LNCAP (cell line): ENCODE measurements around the gene TTC3.

ENCODE experiments used
- CTCF ChIP-seq: fragments of 450-650 bp; IDR thresholded peaks from 2 replicates; pipeline ENCODE4 v1.5.1; 2017; ENCODE audit warnings: mild to moderate bottlenecking

Gene TTC3

DNA sequence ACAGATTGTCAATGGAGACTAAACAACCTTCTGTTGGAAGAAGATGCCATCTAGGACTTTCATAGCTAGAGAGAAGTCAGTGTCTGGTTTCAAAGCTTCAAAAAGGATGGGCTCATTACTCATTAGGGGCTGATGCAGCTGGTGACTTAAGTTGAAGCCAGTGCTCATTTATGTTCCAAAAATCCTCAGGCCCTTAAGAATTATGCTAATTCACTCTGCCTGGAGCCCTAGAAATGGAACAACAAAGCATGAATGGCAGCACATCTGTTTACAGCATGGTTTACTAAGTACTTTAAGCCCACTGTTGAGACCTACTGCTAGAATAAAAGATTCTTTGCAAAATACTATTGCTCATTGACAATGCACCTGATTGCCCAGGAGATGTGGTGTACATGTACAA is 63.7 kb downstream of the TTC3 start:
- no peak for TF ChIP-seq CTCF

- TF ChIP-seq CTCF, result no peak
Measured at GRCh38 chr21:37139154-37139553, 66.1 kb downstream of the TTC3 start.

DNA sequence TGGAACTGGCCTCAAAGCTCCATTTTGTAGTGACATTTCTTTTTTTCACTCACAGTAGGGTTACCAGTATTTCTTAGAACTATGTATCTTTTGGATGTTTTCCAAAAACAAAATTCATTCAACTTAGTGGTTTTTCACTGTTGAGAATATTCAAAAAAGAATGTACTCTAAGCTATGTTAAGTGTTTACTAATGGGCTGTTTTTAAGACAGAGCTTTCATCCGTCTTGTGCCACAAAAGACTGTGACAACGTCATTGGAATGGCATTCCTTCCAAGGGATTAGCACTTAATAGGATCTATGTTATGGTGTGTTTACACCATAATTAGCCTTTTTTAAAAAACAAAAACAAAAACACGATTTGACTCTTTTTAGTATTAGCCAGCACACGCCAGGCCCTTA is 66.8 kb downstream of the TTC3 start:
- TF ChIP-seq CTCF, result no peak

GRCh38 chr21:37145635-37146111 is 72.6 kb downstream of the TTC3 start:
- no peak for TF ChIP-seq CTCF

DNA sequence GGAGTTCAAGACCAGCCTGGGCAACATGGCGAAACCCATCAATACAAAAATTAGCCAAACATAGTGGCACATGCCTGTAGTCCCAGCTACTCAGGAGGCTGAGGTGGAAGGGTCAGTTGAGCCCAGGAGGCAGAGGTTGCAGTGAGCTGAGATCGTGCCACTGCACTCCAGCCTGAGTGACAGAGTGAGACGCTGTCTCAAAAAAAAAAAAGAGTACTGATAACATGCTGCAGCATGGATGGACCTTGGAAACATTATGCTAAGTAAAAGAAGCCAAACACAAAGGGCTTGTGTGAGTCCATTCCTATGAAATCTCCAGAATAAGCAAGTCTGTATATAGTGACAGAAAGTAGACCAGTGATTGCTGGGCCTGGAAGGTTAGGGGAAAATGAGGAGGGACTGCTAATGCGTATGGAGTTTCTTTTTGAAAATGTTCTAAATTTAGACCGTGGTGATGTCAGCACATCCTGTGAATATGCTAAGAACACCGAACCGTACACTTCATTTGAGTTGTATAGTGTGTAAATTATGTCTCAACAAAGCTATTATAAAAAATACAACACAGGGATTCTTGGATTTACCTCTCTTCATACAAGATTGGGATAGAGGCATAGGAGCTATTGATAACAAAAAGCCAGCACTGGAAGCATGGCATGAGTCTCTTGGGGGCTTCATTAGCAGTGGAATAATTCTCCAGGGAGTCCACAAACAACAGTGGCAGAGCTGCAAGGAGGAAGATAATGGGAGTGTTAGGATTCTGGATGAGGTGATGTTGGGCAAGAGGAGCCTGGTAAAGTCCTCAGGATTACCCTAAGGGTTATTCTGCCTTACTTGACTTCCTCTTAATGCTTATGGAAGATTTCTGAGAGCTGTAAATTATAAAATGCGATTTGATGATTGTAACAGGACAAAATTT is 73.5 kb downstream of the TTC3 start:
- TF ChIP-seq CTCF, result no peak

- no peak for TF ChIP-seq CTCF
Measured at GRCh38 chr21:37149411-37149810, 76.4 kb downstream of the TTC3 start.

DNA sequence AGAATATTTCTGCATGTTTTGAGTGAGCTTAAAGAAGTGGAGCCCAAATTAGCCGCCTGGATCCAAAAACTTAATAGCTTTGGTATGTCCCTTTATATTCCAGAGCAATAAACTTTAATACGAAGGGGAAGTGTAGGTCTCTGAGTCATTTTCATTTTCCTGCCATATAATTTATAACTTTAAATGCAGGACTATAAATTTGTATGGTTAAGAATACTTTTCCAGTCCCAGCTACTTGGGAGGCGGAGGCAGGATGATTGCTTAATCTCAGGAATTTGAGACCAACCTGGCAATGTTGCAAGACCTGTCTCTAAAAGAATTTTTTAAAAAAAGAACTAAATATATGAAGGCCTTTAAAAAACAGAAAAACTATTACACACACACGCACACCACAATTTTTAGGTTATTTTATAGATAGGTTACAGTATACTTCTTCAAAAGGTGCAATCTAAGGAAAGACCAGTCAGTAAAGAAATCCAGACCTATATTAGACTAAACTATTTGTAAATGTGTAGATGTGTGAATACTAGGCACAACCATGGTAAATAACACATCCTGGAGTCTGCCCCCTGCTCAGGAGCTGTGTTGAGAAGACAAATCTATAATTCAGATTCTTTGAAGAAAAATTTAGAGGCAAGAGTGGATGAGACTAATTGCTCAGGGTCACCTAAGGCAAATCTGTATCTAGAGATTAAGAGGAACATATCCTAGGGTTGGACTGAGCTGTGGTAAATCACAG is 80.3 kb downstream of the TTC3 start:
- no peak for TF ChIP-seq CTCF
